ENCODE data around the gene MAB21L2. TPM values are rescaled to one million over a fixed set of nuclear protein-coding genes. Genes with fewer than 3 reads are reported as not detected.
A peak's percentile ranks its signal among the peaks of the same experiment; 100 is the strongest.

Gene MAB21L2
- polyA plus RNA-seq, 1 donor from 2014 or later = 1.6 TPM

GRCh38 chr4:150569998-150570535 lies 11.9 kb upstream of the MAB21L2 start:
- peak; percentile 49 for TF ChIP-seq POLR2AphosphoS5 (IDR thresholded peaks at IDR 0.05)
- no peak for TF ChIP-seq EZH2 (IDR thresholded peaks at IDR 0.05; ENCODE audit: borderline replicate concordance, insufficient read depth, low read length, poor library complexity, severe bottlenecking)
- TF ChIP-seq EP300 (conservative IDR thresholded peaks at IDR 0.05; ENCODE audit: poor library complexity, severe bottlenecking) = peak; percentile 34
- H3K9ac ChIP-seq (ENCODE audit: low read length) = no peak overlapping the region
- H3K9me2 ChIP-seq (ENCODE audit: insufficient read depth, low read length) = no peaks in the 10 kb centered on the region
- no peaks in the 10 kb centered on the region for H3K79me2 ChIP-seq (replicated peaks; ENCODE audit: insufficient read depth, low read length)
- no peaks in the 10 kb centered on the region for H4K20me1 ChIP-seq (ENCODE audit: insufficient read depth)
- H2AFZ ChIP-seq (ENCODE audit: low read depth, low read length) = no peak overlapping the region
- H3K9me3 ChIP-seq (ENCODE audit: low read length) = no peaks in the 10 kb centered on the region
- no peak overlapping the region for H3K27ac ChIP-seq (ENCODE audit: low read length)
- H3K4me3 ChIP-seq (ENCODE audit: low read length) = no peak overlapping the region
- no peaks in the 10 kb centered on the region for H3F3A ChIP-seq (ENCODE audit: insufficient read depth, low read length, poor library complexity, severe bottlenecking)
- no peak overlapping the region for H3K4me2 ChIP-seq (ENCODE audit: low read length)
- peaks cover 32% of the 10 kb centered on the region for H3K27me3 ChIP-seq (ENCODE audit: insufficient read depth, low read depth, low read length)
- H3K36me3 ChIP-seq (ENCODE audit: insufficient read depth, low read length) = no peaks in the 10 kb centered on the region

DNA sequence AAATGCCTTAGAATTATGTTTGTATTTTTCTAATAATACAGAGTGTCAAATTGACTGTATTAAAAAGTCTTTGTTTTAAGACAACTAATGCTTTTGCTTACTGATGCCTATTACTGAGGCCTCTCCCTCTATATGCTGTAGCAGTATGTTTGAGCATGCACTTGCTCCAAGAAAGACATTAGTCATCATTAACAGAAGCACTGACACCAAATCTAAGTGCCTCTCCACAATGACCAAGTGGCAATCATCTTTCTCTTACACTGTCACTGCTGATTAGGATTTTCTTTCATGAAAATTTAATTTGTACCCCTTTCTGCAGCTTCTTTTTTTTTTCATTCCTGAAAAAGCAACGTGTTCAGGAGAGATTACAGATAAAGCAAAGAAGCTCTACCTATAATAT lies 11.1 kb upstream of the MAB21L2 start:
- Histone ChIP-seq H4K20me1 (ENCODE audit: insufficient read depth) (no peaks in the 10 kb centered on the region), H3F3A (ENCODE audit: insufficient read depth, low read length, poor library complexity, severe bottlenecking) (no peaks in the 10 kb centered on the region), H3K9me3 (ENCODE audit: low read length) (no peaks in the 10 kb centered on the region), H2AFZ (ENCODE audit: low read depth, low read length) (no peak overlapping the region), H3K27me3 (ENCODE audit: insufficient read depth, low read depth, low read length) (peaks cover 40% of the 10 kb centered on the region), H3K4me2 (ENCODE audit: low read length) (no peak overlapping the region), H3K9ac (ENCODE audit: low read length) (no peak overlapping the region), H3K9me2 (ENCODE audit: insufficient read depth, low read length) (no peaks in the 10 kb centered on the region), H3K27ac (ENCODE audit: low read length) (no peak overlapping the region), H3K4me3 (ENCODE audit: low read length) (no peak overlapping the region), H3K36me3 (ENCODE audit: insufficient read depth, low read length) (no peaks in the 10 kb centered on the region), H3K79me2 (replicated peaks; ENCODE audit: insufficient read depth, low read length) (no peaks in the 10 kb centered on the region)
- TF ChIP-seq, protein P1, sequence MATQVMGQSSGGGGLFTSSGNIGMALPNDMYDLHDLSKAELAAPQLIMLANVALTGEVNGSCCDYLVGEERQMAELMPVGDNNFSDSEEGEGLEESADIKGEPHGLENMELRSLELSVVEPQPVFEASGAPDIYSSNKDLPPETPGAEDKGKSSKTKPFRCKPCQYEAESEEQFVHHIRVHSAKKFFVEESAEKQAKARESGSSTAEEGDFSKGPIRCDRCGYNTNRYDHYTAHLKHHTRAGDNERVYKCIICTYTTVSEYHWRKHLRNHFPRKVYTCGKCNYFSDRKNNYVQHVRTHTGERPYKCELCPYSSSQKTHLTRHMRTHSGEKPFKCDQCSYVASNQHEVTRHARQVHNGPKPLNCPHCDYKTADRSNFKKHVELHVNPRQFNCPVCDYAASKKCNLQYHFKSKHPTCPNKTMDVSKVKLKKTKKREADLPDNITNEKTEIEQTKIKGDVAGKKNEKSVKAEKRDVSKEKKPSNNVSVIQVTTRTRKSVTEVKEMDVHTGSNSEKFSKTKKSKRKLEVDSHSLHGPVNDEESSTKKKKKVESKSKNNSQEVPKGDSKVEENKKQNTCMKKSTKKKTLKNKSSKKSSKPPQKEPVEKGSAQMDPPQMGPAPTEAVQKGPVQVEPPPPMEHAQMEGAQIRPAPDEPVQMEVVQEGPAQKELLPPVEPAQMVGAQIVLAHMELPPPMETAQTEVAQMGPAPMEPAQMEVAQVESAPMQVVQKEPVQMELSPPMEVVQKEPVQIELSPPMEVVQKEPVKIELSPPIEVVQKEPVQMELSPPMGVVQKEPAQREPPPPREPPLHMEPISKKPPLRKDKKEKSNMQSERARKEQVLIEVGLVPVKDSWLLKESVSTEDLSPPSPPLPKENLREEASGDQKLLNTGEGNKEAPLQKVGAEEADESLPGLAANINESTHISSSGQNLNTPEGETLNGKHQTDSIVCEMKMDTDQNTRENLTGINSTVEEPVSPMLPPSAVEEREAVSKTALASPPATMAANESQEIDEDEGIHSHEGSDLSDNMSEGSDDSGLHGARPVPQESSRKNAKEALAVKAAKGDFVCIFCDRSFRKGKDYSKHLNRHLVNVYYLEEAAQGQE (IDR thresholded peaks at IDR 0.05; ENCODE audit: borderline replicate concordance) = no peak
- no peak for TF ChIP-seq TAF1 (IDR thresholded peaks at IDR 0.05; ENCODE audit: low read depth)
- no peak for TF ChIP-seq MXI1 (conservative IDR thresholded peaks at IDR 0.05; ENCODE audit: poor library complexity, severe bottlenecking)
- TF ChIP-seq EP300 (conservative IDR thresholded peaks at IDR 0.05; ENCODE audit: poor library complexity, severe bottlenecking) = no peak
- TF ChIP-seq SMC3 (conservative IDR thresholded peaks at IDR 0.05; ENCODE audit: poor library complexity) = no peak
- TF ChIP-seq, protein P2, sequence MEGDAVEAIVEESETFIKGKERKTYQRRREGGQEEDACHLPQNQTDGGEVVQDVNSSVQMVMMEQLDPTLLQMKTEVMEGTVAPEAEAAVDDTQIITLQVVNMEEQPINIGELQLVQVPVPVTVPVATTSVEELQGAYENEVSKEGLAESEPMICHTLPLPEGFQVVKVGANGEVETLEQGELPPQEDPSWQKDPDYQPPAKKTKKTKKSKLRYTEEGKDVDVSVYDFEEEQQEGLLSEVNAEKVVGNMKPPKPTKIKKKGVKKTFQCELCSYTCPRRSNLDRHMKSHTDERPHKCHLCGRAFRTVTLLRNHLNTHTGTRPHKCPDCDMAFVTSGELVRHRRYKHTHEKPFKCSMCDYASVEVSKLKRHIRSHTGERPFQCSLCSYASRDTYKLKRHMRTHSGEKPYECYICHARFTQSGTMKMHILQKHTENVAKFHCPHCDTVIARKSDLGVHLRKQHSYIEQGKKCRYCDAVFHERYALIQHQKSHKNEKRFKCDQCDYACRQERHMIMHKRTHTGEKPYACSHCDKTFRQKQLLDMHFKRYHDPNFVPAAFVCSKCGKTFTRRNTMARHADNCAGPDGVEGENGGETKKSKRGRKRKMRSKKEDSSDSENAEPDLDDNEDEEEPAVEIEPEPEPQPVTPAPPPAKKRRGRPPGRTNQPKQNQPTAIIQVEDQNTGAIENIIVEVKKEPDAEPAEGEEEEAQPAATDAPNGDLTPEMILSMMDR (IDR thresholded peaks at IDR 0.05; ENCODE audit: poor library complexity, severe bottlenecking) = no peak
- no peak for TF ChIP-seq RAD21 (conservative IDR thresholded peaks at IDR 0.05)
- no peak for TF ChIP-seq EZH2 (IDR thresholded peaks at IDR 0.05; ENCODE audit: borderline replicate concordance, insufficient read depth, low read length, poor library complexity, severe bottlenecking)
- no peak for TF ChIP-seq POLR2AphosphoS5 (IDR thresholded peaks at IDR 0.05)

Measured in neural cell (in vitro differentiated cells).